HG02981 (cell line): ENCODE measurements around the gene TNFAIP2.

Experiments used
- ATAC-seq: cut with Tn5 transposase; IDR thresholded peaks from one replicate; pipeline ENCODE4 v1.9.1; 2021; ENCODE audit warnings: mild to moderate bottlenecking, moderate library complexity; ENCODE audit not compliant: unreplicated experiment

The TNFAIP2 gene

GRCh38 chr14:103179094-103179493, 55.8 kb downstream of the TNFAIP2 start:
- no peak for ATAC-seq

GRCh38 chr14:103180331-103180730, 57.1 kb downstream of the TNFAIP2 start:
- no peak for ATAC-seq

- no peak for ATAC-seq
These were observed 60.8 kb downstream of the TNFAIP2 start for GRCh38 chr14:103184046-103184445.

GRCh38 chr14:103185051-103186029, 62.1 kb downstream of the TNFAIP2 start:
- no peak for ATAC-seq

DNA sequence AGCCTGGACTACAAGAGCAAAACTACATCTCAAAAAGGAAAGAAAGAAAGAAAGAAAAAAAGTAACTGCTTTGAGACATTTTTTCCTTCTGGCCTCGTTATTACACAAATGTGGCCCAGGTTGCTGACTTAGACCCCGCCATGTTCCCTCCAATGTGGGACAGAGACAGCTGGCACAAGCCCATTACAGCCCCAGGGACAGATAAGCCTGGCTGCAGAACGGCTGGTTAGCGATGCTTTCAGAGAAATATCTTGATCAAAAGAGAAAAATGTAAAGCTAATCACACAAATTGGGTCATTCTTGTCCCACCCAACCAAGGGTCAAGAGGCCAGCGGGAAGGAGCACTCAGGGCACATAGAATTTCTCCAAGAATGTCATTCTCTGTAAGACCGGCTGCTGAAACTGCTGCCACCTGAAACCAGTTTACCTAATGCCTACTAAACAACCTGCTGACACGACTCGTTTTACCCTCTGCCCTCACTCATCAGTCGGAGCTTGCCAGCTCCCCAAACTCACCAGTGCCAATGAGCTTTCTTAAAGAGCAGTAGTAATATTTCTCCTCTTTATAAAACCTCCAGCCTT, 63.1 kb downstream of the TNFAIP2 start:
- no peak for ATAC-seq
